Progenitor cell of endocrine pancreas (in vitro differentiated cells): ENCODE data around the gene NPAS2. TPM values are rescaled to one million over a fixed set of nuclear protein-coding genes. Genes with fewer than 3 reads are reported as not detected.

Experiments
- DNase-seq: peaks from one replicate; pipeline ENCODE4 v3.0.0; 2021; ENCODE audit warnings: low spot score; ENCODE audit not compliant: unreplicated experiment
- H3K27ac Mint-ChIP-seq: 2 replicates; pipeline ENCODE4 v1.8.0; 2021; ENCODE audit warnings: mild to moderate bottlenecking, moderate library complexity, mixed read lengths
- H3K27me3 Mint-ChIP-seq: 2 replicates; pipeline ENCODE4 v1.8.0; 2021; ENCODE audit warnings: mixed read lengths
- H3K36me3 Mint-ChIP-seq: 2 replicates; pipeline ENCODE4 v1.8.0; 2022; ENCODE audit warnings: mixed read lengths; ENCODE audit not compliant: insufficient read depth
- H3K4me1 Mint-ChIP-seq: 2 replicates; pipeline ENCODE4 v1.8.0; 2021; ENCODE audit warnings: low read depth, mixed read lengths
- H3K4me3 Mint-ChIP-seq: 2 replicates; pipeline ENCODE4 v1.8.0; 2021; ENCODE audit warnings: low read depth, mild to moderate bottlenecking, moderate library complexity, mixed read lengths
- H3K9me3 Mint-ChIP-seq: 2 replicates; pipeline ENCODE4 v1.8.0; 2021; ENCODE audit warnings: low read depth, mixed read lengths
- CTCF ChIP-seq: fragments of 200-600 bp; sonication (generic); IDR thresholded peaks from one replicate; pipeline ENCODE4 v1.5.0; 2021; ENCODE audit warnings: antibody characterized with exemption, mild to moderate bottlenecking; ENCODE audit not compliant: unreplicated experiment
- total RNA-seq: library from RNA; stranded (reverse); gene quantifications from 2 replicates; pipeline ENCODE4 v1.2.1, GENCODE V29; 2021

Gene NPAS2
- total RNA-seq, 1 donor from 2014 or later, result 0.84 TPM

- TF ChIP-seq CTCF, result no peak
- Mint-ChIP-seq H3K9me3 (peaks cover 13% of the 10 kb centered on the region), H3K27ac (no peak overlapping the region)
These were observed 46.0 kb downstream of the NPAS2 start for GRCh38 chr2:100865816-100866460.

GRCh38 chr2:100868083-100868482 lies 48.1 kb downstream of the NPAS2 start:
- H3K4me1 Mint-ChIP-seq, result no peaks in the 10 kb centered on the region
- no peaks in the 10 kb centered on the region for H3K27me3 Mint-ChIP-seq
- TF ChIP-seq CTCF, result no peak
- peaks cover 13% of the 10 kb centered on the region for H3K9me3 Mint-ChIP-seq
- H3K36me3 Mint-ChIP-seq, result no peaks in the 10 kb centered on the region
- no peak overlapping the region for H3K4me3 Mint-ChIP-seq
- H3K27ac Mint-ChIP-seq, result no peak overlapping the region
- DNase-seq, result no peak

More at GRCh38 chr2:100865816-100866460, 46.0 kb downstream of the NPAS2 start:
- no peaks in the 10 kb centered on the region for H3K36me3 Mint-ChIP-seq
- no peak overlapping the region for H3K4me3 Mint-ChIP-seq
- H3K27me3 Mint-ChIP-seq, result no peaks in the 10 kb centered on the region
- no peaks in the 10 kb centered on the region for H3K4me1 Mint-ChIP-seq
- no peak for DNase-seq

- no peaks in the 10 kb centered on the region for H3K36me3 Mint-ChIP-seq
- DNase-seq, result no peak
- TF ChIP-seq CTCF, result no peak
- H3K4me3 Mint-ChIP-seq, result no peak overlapping the region
- no peak overlapping the region for H3K27ac Mint-ChIP-seq
- no peaks in the 10 kb centered on the region for H3K4me1 Mint-ChIP-seq
- H3K27me3 Mint-ChIP-seq, result no peaks in the 10 kb centered on the region
- H3K9me3 Mint-ChIP-seq, result peaks cover 13% of the 10 kb centered on the region
These were observed 49.2 kb downstream of the NPAS2 start for GRCh38 chr2:100869120-100869519.

GRCh38 chr2:100870652-100871531 lies 51.0 kb downstream of the NPAS2 start:
- no peak overlapping the region for H3K4me3 Mint-ChIP-seq
- DNase-seq, result no peak
- H3K4me1 Mint-ChIP-seq, result no peaks in the 10 kb centered on the region
- TF ChIP-seq CTCF, result no peak
- peaks cover 13% of the 10 kb centered on the region for H3K9me3 Mint-ChIP-seq
- H3K27ac Mint-ChIP-seq, result no peak overlapping the region
- H3K36me3 Mint-ChIP-seq, result no peaks in the 10 kb centered on the region
- H3K27me3 Mint-ChIP-seq, result no peaks in the 10 kb centered on the region

- no peak overlapping the region for H3K4me3 Mint-ChIP-seq
- no peak overlapping the region for H3K27ac Mint-ChIP-seq
- no peaks in the 10 kb centered on the region for H3K36me3 Mint-ChIP-seq
- DNase-seq, result no peak
- H3K27me3 Mint-ChIP-seq, result no peaks in the 10 kb centered on the region
- no peak for TF ChIP-seq CTCF
- no peaks in the 10 kb centered on the region for H3K9me3 Mint-ChIP-seq
- peaks cover 2% of the 10 kb centered on the region for H3K4me1 Mint-ChIP-seq
These were observed 55.7 kb downstream of the NPAS2 start for GRCh38 chr2:100875516-100876230.
